ENCODE results near the gene RTCA.
"Not testable (repeated sequence)": the region's sequence is repeated elsewhere in the genome, so short reads cannot be mapped to it uniquely, and the experiment has no call there.

The RTCA gene

GRCh38 chr1:100296140-100296539 lies 30.1 kb downstream of the RTCA start:
- Histone ChIP-seq H3K9me3 (ENCODE audit: control insufficient read depth, insufficient read depth, low read length) (no peaks in the 10 kb centered on the region), H3K27me3 (ENCODE audit: control insufficient read depth, insufficient read depth, low read length) (no peaks in the 10 kb centered on the region), H3K36me3 (ENCODE audit: control insufficient read depth, insufficient read depth, low read length) (no peaks in the 10 kb centered on the region), H3K4me1 (ENCODE audit: control insufficient read depth, insufficient read depth, low read length) (peaks cover 13% of the 10 kb centered on the region), H3K4me3 (ENCODE audit: low read depth, low read length) (no peak overlapping the region), H3K9ac (ENCODE audit: low read depth, low read length) (no peak overlapping the region)

- not testable (repeated sequence) for H3K9me3 ChIP-seq (ENCODE audit: control insufficient read depth, insufficient read depth, low read length); H3K4me3 ChIP-seq (ENCODE audit: low read depth, low read length); H3K9ac ChIP-seq (ENCODE audit: low read depth, low read length); H3K36me3 ChIP-seq (ENCODE audit: control insufficient read depth, insufficient read depth, low read length); H3K27me3 ChIP-seq (ENCODE audit: control insufficient read depth, insufficient read depth, low read length)
- H3K4me1 ChIP-seq (ENCODE audit: control insufficient read depth, insufficient read depth, low read length): peaks cover 13% of the 10 kb centered on the region
Measured at GRCh38 chr1:100296997-100297396, 31.0 kb downstream of the RTCA start.

- Histone ChIP-seq H3K4me3 (ENCODE audit: low read depth, low read length) (no peak overlapping the region), H3K9ac (ENCODE audit: low read depth, low read length) (no peak overlapping the region), H3K4me1 (ENCODE audit: control insufficient read depth, insufficient read depth, low read length) (peaks cover 13% of the 10 kb centered on the region), H3K27me3 (ENCODE audit: control insufficient read depth, insufficient read depth, low read length) (no peaks in the 10 kb centered on the region), H3K36me3 (ENCODE audit: control insufficient read depth, insufficient read depth, low read length) (no peaks in the 10 kb centered on the region), H3K9me3 (ENCODE audit: control insufficient read depth, insufficient read depth, low read length) (no peaks in the 10 kb centered on the region)
Measured at GRCh38 chr1:100298512-100298911, 32.5 kb downstream of the RTCA start.

- Histone ChIP-seq H3K4me1 (ENCODE audit: control insufficient read depth, insufficient read depth, low read length) (peaks cover 15% of the 10 kb centered on the region), H3K9ac (ENCODE audit: low read depth, low read length) (no peak overlapping the region), H3K27me3 (ENCODE audit: control insufficient read depth, insufficient read depth, low read length) (no peaks in the 10 kb centered on the region), H3K9me3 (ENCODE audit: control insufficient read depth, insufficient read depth, low read length) (no peaks in the 10 kb centered on the region), H3K36me3 (ENCODE audit: control insufficient read depth, insufficient read depth, low read length) (no peaks in the 10 kb centered on the region), H3K4me3 (ENCODE audit: low read depth, low read length) (no peak overlapping the region)
Measured at GRCh38 chr1:100299521-100300222, 33.7 kb downstream of the RTCA start.

- Histone ChIP-seq H3K27me3 (ENCODE audit: control insufficient read depth, insufficient read depth, low read length) (no peaks in the 10 kb centered on the region), H3K9me3 (ENCODE audit: control insufficient read depth, insufficient read depth, low read length) (no peaks in the 10 kb centered on the region), H3K9ac (ENCODE audit: low read depth, low read length) (no peak overlapping the region), H3K4me3 (ENCODE audit: low read depth, low read length) (no peak overlapping the region), H3K36me3 (ENCODE audit: control insufficient read depth, insufficient read depth, low read length) (no peaks in the 10 kb centered on the region), H3K4me1 (ENCODE audit: control insufficient read depth, insufficient read depth, low read length) (peaks cover 16% of the 10 kb centered on the region)
Measured at GRCh38 chr1:100300691-100301090, 34.7 kb downstream of the RTCA start.

GRCh38 chr1:100302739-100303138 lies 36.7 kb downstream of the RTCA start:
- H3K36me3 ChIP-seq (ENCODE audit: control insufficient read depth, insufficient read depth, low read length): no peaks in the 10 kb centered on the region
- H3K9me3 ChIP-seq (ENCODE audit: control insufficient read depth, insufficient read depth, low read length): no peaks in the 10 kb centered on the region
- peaks cover 16% of the 10 kb centered on the region for H3K4me1 ChIP-seq (ENCODE audit: control insufficient read depth, insufficient read depth, low read length)
- H3K4me3 ChIP-seq (ENCODE audit: low read depth, low read length): no peak overlapping the region
- H3K9ac ChIP-seq (ENCODE audit: low read depth, low read length): no peak overlapping the region
- no peaks in the 10 kb centered on the region for H3K27me3 ChIP-seq (ENCODE audit: control insufficient read depth, insufficient read depth, low read length)

- Histone ChIP-seq H3K4me3 (ENCODE audit: low read depth, low read length) (no peak overlapping the region), H3K36me3 (ENCODE audit: control insufficient read depth, insufficient read depth, low read length) (no peaks in the 10 kb centered on the region), H3K4me1 (ENCODE audit: control insufficient read depth, insufficient read depth, low read length) (peaks cover 6% of the 10 kb centered on the region), H3K9ac (ENCODE audit: low read depth, low read length) (no peak overlapping the region), H3K9me3 (ENCODE audit: control insufficient read depth, insufficient read depth, low read length) (no peaks in the 10 kb centered on the region), H3K27me3 (ENCODE audit: control insufficient read depth, insufficient read depth, low read length) (no peaks in the 10 kb centered on the region)
Measured at GRCh38 chr1:100304227-100304626, 38.2 kb downstream of the RTCA start.

GRCh38 chr1:100304921-100305320 lies 38.9 kb downstream of the RTCA start:
- Histone ChIP-seq H3K36me3 (ENCODE audit: control insufficient read depth, insufficient read depth, low read length) (no peaks in the 10 kb centered on the region), H3K27me3 (ENCODE audit: control insufficient read depth, insufficient read depth, low read length) (no peaks in the 10 kb centered on the region), H3K4me3 (ENCODE audit: low read depth, low read length) (no peak overlapping the region), H3K9me3 (ENCODE audit: control insufficient read depth, insufficient read depth, low read length) (no peaks in the 10 kb centered on the region), H3K4me1 (ENCODE audit: control insufficient read depth, insufficient read depth, low read length) (peaks cover 6% of the 10 kb centered on the region), H3K9ac (ENCODE audit: low read depth, low read length) (no peak overlapping the region)

- Histone ChIP-seq H3K9me3 (ENCODE audit: control insufficient read depth, insufficient read depth, low read length) (no peaks in the 10 kb centered on the region), H3K4me1 (ENCODE audit: control insufficient read depth, insufficient read depth, low read length) (peaks cover 3% of the 10 kb centered on the region), H3K27me3 (ENCODE audit: control insufficient read depth, insufficient read depth, low read length) (no peaks in the 10 kb centered on the region), H3K9ac (ENCODE audit: low read depth, low read length) (no peak overlapping the region), H3K36me3 (ENCODE audit: control insufficient read depth, insufficient read depth, low read length) (no peaks in the 10 kb centered on the region), H3K4me3 (ENCODE audit: low read depth, low read length) (no peak overlapping the region)
Measured at GRCh38 chr1:100305954-100306353, 39.9 kb downstream of the RTCA start.

GRCh38 chr1:100306735-100307313 lies 40.8 kb downstream of the RTCA start:
- Histone ChIP-seq H3K9ac (ENCODE audit: low read depth, low read length) (no peak overlapping the region), H3K4me1 (ENCODE audit: control insufficient read depth, insufficient read depth, low read length) (peaks cover 3% of the 10 kb centered on the region), H3K4me3 (ENCODE audit: low read depth, low read length) (no peak overlapping the region), H3K36me3 (ENCODE audit: control insufficient read depth, insufficient read depth, low read length) (no peaks in the 10 kb centered on the region), H3K9me3 (ENCODE audit: control insufficient read depth, insufficient read depth, low read length) (no peaks in the 10 kb centered on the region), H3K27me3 (ENCODE audit: control insufficient read depth, insufficient read depth, low read length) (no peaks in the 10 kb centered on the region)

- no peaks in the 10 kb centered on the region for H3K27me3 ChIP-seq (ENCODE audit: control insufficient read depth, insufficient read depth, low read length)
- no peak overlapping the region for H3K4me3 ChIP-seq (ENCODE audit: low read depth, low read length)
- no peak overlapping the region for H3K9ac ChIP-seq (ENCODE audit: low read depth, low read length)
- no peaks in the 10 kb centered on the region for H3K9me3 ChIP-seq (ENCODE audit: control insufficient read depth, insufficient read depth, low read length)
- peaks cover 3% of the 10 kb centered on the region for H3K4me1 ChIP-seq (ENCODE audit: control insufficient read depth, insufficient read depth, low read length)
- no peaks in the 10 kb centered on the region for H3K36me3 ChIP-seq (ENCODE audit: control insufficient read depth, insufficient read depth, low read length)
Measured at GRCh38 chr1:100308777-100309176, 42.8 kb downstream of the RTCA start.

GRCh38 chr1:100309863-100310262 lies 43.8 kb downstream of the RTCA start:
- H3K9ac ChIP-seq (ENCODE audit: low read depth, low read length): no peak overlapping the region
- no peaks in the 10 kb centered on the region for H3K27me3 ChIP-seq (ENCODE audit: control insufficient read depth, insufficient read depth, low read length)
- no peaks in the 10 kb centered on the region for H3K36me3 ChIP-seq (ENCODE audit: control insufficient read depth, insufficient read depth, low read length)
- no peaks in the 10 kb centered on the region for H3K4me1 ChIP-seq (ENCODE audit: control insufficient read depth, insufficient read depth, low read length)
- H3K4me3 ChIP-seq (ENCODE audit: low read depth, low read length): no peak overlapping the region
- H3K9me3 ChIP-seq (ENCODE audit: control insufficient read depth, insufficient read depth, low read length): no peaks in the 10 kb centered on the region

Measured in iPS-15b (cell line).